H9 (cell line): ENCODE measurements around the gene ABT1. TPM values are rescaled to one million over a fixed set of nuclear protein-coding genes. Genes with fewer than 3 reads are reported as not detected.
"Not testable (repeated sequence)": the region's sequence is repeated elsewhere in the genome, so short reads cannot be mapped to it uniquely, and the experiment has no call there.

Source experiments
- DNase-seq: peaks from one replicate; pipeline ENCODE4 v3.0.0-alpha.2; 2017
- H2AFZ ChIP-seq: one replicate; pipeline ENCODE4 v1.6.1; 2013; ENCODE audit warnings: mild to moderate bottlenecking, low read length, control low read depth, moderate library complexity
- H2AK5ac ChIP-seq: 2 replicates; pipeline ENCODE4 v1.6.1; 2013; ENCODE audit warnings: low read length, control low read depth, mixed read lengths; ENCODE audit not compliant: insufficient read length
- H2BK120ac ChIP-seq: one replicate; pipeline ENCODE4 v1.6.1; 2013; ENCODE audit warnings: low read depth, mild to moderate bottlenecking, low read length, control low read depth, inconsistent platforms; ENCODE audit not compliant: poor library complexity, severe bottlenecking
- H2BK12ac ChIP-seq: 2 replicates; pipeline ENCODE4 v1.6.1; 2013; ENCODE audit warnings: low read length, control low read depth, mixed read lengths, low read depth; ENCODE audit not compliant: insufficient read length
- H2BK15ac ChIP-seq: 2 replicates; pipeline ENCODE4 v1.6.1; 2013; ENCODE audit warnings: low read depth, low read length, control low read depth
- H2BK20ac ChIP-seq: one replicate; pipeline ENCODE4 v1.6.1; 2013; ENCODE audit warnings: low read depth, mild to moderate bottlenecking, low read length, control low read depth, inconsistent platforms; ENCODE audit not compliant: poor library complexity, severe bottlenecking
- H2BK5ac ChIP-seq: 2 replicates; pipeline ENCODE4 v1.6.1; 2013; ENCODE audit warnings: low read length, control low read depth, mixed read lengths; ENCODE audit not compliant: insufficient read length
- H3K14ac ChIP-seq: 2 replicates; pipeline ENCODE4 v1.6.1; 2013; ENCODE audit warnings: low read length, control low read depth; ENCODE audit not compliant: insufficient read depth
- H3K18ac ChIP-seq: 2 replicates; pipeline ENCODE4 v1.6.1; 2013; ENCODE audit warnings: low read depth, mild to moderate bottlenecking, mixed read lengths, low read length, control low read depth; ENCODE audit not compliant: insufficient read length
- H3K23ac ChIP-seq: 2 replicates; pipeline ENCODE4 v1.6.1; 2013; ENCODE audit warnings: low read length, control low read depth, mixed read lengths, low read depth; ENCODE audit not compliant: insufficient read length
- H3K23me2 ChIP-seq: 2 replicates; pipeline ENCODE4 v1.6.1; 2013; ENCODE audit warnings: low read depth, mild to moderate bottlenecking, mixed read lengths, low read length, control low read depth; ENCODE audit not compliant: insufficient read length, poor library complexity, severe bottlenecking
- H3K27ac ChIP-seq: 2 replicates; pipeline ENCODE4 v1.5.1; 2013; ENCODE audit warnings: low read length, control low read depth, mixed read lengths, low read depth; ENCODE audit not compliant: insufficient read length
- H3K27me3 ChIP-seq: 2 replicates; pipeline ENCODE4 v1.6.1; 2013; ENCODE audit warnings: low read length, control low read depth, inconsistent platforms; ENCODE audit not compliant: insufficient read depth
- H3K4ac ChIP-seq: 2 replicates; pipeline ENCODE4 v1.6.1; 2013; ENCODE audit warnings: low read depth, mild to moderate bottlenecking, control low read depth, inconsistent platforms, low read length, moderate library complexity
- H3K4me1 ChIP-seq: 2 replicates; pipeline ENCODE4 v1.6.1; 2013; ENCODE audit warnings: low read length, control low read depth, inconsistent platforms; ENCODE audit not compliant: insufficient read depth
- H3K4me2 ChIP-seq: 2 replicates; pipeline ENCODE4 v1.6.1; 2013; ENCODE audit warnings: low read length, control low read depth, mixed read lengths; ENCODE audit not compliant: insufficient read length, insufficient read depth
- H3K56ac ChIP-seq: 2 replicates; pipeline ENCODE4 v1.6.1; 2013; ENCODE audit warnings: low read depth, mild to moderate bottlenecking, mixed read lengths, low read length, control low read depth; ENCODE audit not compliant: insufficient read length
- H3K79me1 ChIP-seq: 2 replicates; pipeline ENCODE4 v1.6.1; 2013; ENCODE audit warnings: low read depth, mild to moderate bottlenecking, moderate library complexity, low read length, control low read depth, inconsistent platforms; ENCODE audit not compliant: insufficient read depth, poor library complexity, severe bottlenecking
- H3K79me2 ChIP-seq: 2 replicates; pipeline ENCODE4 v1.6.1; 2013; ENCODE audit warnings: low read length, control low read depth, inconsistent platforms; ENCODE audit not compliant: insufficient read depth
- H3K9ac ChIP-seq: 2 replicates; pipeline ENCODE4 v1.6.1; 2013; ENCODE audit warnings: low read length, control low read depth, mixed read lengths; ENCODE audit not compliant: insufficient read length; ENCODE audit errors: extremely low read depth
- H3K9me3 ChIP-seq: one replicate; pipeline ENCODE4 v1.6.1; 2013; ENCODE audit warnings: low read depth, low read length, inconsistent platforms; ENCODE audit not compliant: control insufficient read depth
- H3T11ph ChIP-seq: one replicate; pipeline ENCODE4 v1.6.1; 2013; ENCODE audit warnings: mild to moderate bottlenecking, low read length, control low read depth, inconsistent platforms
- H4K20me1 ChIP-seq: one replicate; pipeline ENCODE4 v1.6.1; 2013; ENCODE audit not compliant: control insufficient read depth, insufficient read length, insufficient read depth
- H4K5ac ChIP-seq: 2 replicates; pipeline ENCODE4 v1.6.1; 2013; ENCODE audit warnings: low read depth, mild to moderate bottlenecking, mixed read lengths, low read length, control low read depth; ENCODE audit not compliant: insufficient read length
- H4K8ac ChIP-seq: replicated peaks from 2 replicates; pipeline ENCODE4 v1.6.1; 2013; ENCODE audit warnings: low read length, control low read depth, mixed read lengths, low read depth; ENCODE audit not compliant: insufficient read length
- H4K91ac ChIP-seq: 2 replicates; pipeline ENCODE4 v1.6.1; 2013; ENCODE audit warnings: low read depth, mild to moderate bottlenecking, moderate library complexity, mixed read lengths, low read length, control low read depth; ENCODE audit not compliant: insufficient read length
- H3K27ac Mint-ChIP-seq, 3 experiments: 2 replicates in 2 of 3; 3 replicates in 1 of 3; pipeline ENCODE4 v1.8.0; 2020 to 2021; ENCODE audit warnings: mixed read lengths in 3 of 3, mild to moderate bottlenecking in 1 of 3, moderate library complexity in 1 of 3
- H3K27me3 Mint-ChIP-seq: 2 replicates; pipeline ENCODE4 v1.8.0; 2021; ENCODE audit warnings: low read depth, mild to moderate bottlenecking, moderate library complexity, mixed read lengths
- H3K36me3 Mint-ChIP-seq, 3 experiments: 2 replicates in 2 of 3; 3 replicates in 1 of 3; pipeline ENCODE4 v1.8.0; 2020 to 2021; ENCODE audit warnings: low read depth in 3 of 3, mixed read lengths in 3 of 3; ENCODE audit not compliant: insufficient read depth in 1 of 3
- H3K4me1 Mint-ChIP-seq, 2 experiments: 2 replicates each; pipeline ENCODE4 v1.8.0; 2020; ENCODE audit warnings: mixed read lengths in 2 of 2
- H3K4me3 Mint-ChIP-seq, 2 experiments: 2 replicates in 1 of 2; 3 replicates in 1 of 2; pipeline ENCODE4 v1.8.0; 2020 to 2021; ENCODE audit warnings: mild to moderate bottlenecking in 2 of 2, mixed read lengths in 2 of 2, moderate library complexity in 1 of 2
- H3K9me3 Mint-ChIP-seq, 2 experiments: 2 replicates in 1 of 2; 3 replicates in 1 of 2; pipeline ENCODE4 v1.8.0; 2020; ENCODE audit warnings: mild to moderate bottlenecking in 2 of 2, mixed read lengths in 2 of 2, moderate library complexity in 1 of 2
- CTCF ChIP-seq: fragments of 200-600 bp; sonication (generic); conservative IDR thresholded peaks from 3 replicates; pipeline ENCODE4 v1.8.0; 2021; ENCODE audit warnings: antibody characterized with exemption, mild to moderate bottlenecking
- whole genome bisulfite sequencing: extraction: QIAGEN DNeasy Blood & Tissue Kit; methylation state at CpG from one replicate; pipeline ENCODE4 v1.1.7; 2013; ENCODE audit warnings: missing lambda C conversion rate, low lambda C conversion rate, mixed read lengths; ENCODE audit not compliant: insufficient read length; ENCODE audit errors: extremely low coverage; 5-methylcytosine and 5-hydroxymethylcytosine counted together
- long read RNA-seq: library from polyadenylated mRNA; unstranded; transcript quantifications from one replicate; pipeline ENCODE4 v2.0.0, GENCODE V29; 2020
- total RNA-seq: library from RNA; stranded (reverse); gene quantifications from 2 replicates; pipeline ENCODE4 v1.2.1, GENCODE V29; 2021

Gene ABT1
- total RNA-seq = 26.4 and 27.3 TPM in 2 replicates
- long read RNA-seq, transcript ABT1-201 (3 exons, 2,949 nt) = major isoform, 415 of 418 reads
- long read RNA-seq, partial matches to known transcripts = 1 of 418 reads
- long read RNA-seq, other reads (novel, unspliced or antisense) = 2 of 418 reads

- Histone ChIP-seq H2AK5ac (no peak within 1 kb of the TSS), H3K9me3 (no peaks in the 10 kb centered on the region), H2AFZ (peak within 1 kb of the TSS; percentile 74), H4K91ac (no peak within 1 kb of the TSS), H3K79me2 (peaks cover 3% of the 10 kb centered on the region; the same call in 1 of the 2 replicates), H3K79me1 (peaks cover 5% of the 10 kb centered on the region), H2BK12ac (no peak within 1 kb of the TSS), H3K18ac (peak within 1 kb of the TSS; percentile 44), H4K8ac (no peak within 1 kb of the TSS), H2BK20ac (no peak within 1 kb of the TSS), H3T11ph (no peak within 1 kb of the TSS), H4K20me1 (no peaks in the 10 kb centered on the region), H3K23ac (no peak within 1 kb of the TSS), H3K56ac (no peak within 1 kb of the TSS), H2BK5ac (no peak within 1 kb of the TSS), H3K4me1 (no peaks in the 10 kb centered on the region; the same call in 1 of the 2 replicates), H4K5ac (no peak within 1 kb of the TSS), H3K4ac (no peak within 1 kb of the TSS), H3K23me2 (peaks cover 21% of the 10 kb centered on the region), H3K27ac (no peak within 1 kb of the TSS), H2BK15ac (no peak within 1 kb of the TSS), H3K9ac (peak within 1 kb of the TSS; percentile 89), H3K27me3 (no peaks in the 10 kb centered on the region), H2BK120ac (no peak within 1 kb of the TSS), H3K14ac (peak within 1 kb of the TSS; percentile 46; the same call in 1 of the 2 replicates), H3K4me2 (peak within 1 kb of the TSS; percentile 99)
- peaks cover 5% of the 10 kb centered on the region; the same call in 1 of the 2 replicates for H3K27me3 Mint-ChIP-seq
- H3K4me3 Mint-ChIP-seq = no peak within 1 kb of the TSS
- peaks cover 9 to 11% of the 10 kb centered on the region in 2 experiments for H3K4me1 Mint-ChIP-seq
- TF ChIP-seq CTCF = no peak
- no peaks in the 10 kb centered on the region for H3K9me3 Mint-ChIP-seq
- DNase-seq = peak; percentile 98
- no CpG with 5 or more reads among the region's 51 CpGs for whole genome bisulfite sequencing
- peaks cover 5 to 18% (median 14%) of the 10 kb centered on the region in 3 experiments; a peak in 6 of 7 replicates for H3K36me3 Mint-ChIP-seq
- peak within 1 kb of the TSS in 1 of 3 experiments; percentile 14; a peak in 1 of 7 replicates for H3K27ac Mint-ChIP-seq
Observed at GRCh38 chr6:26596579-26597388, at the start of gene ABT1. TSS of gene ABT1 (plus strand) at chr6:26596953. CDS start at chr6:26596983, 30 bp downstream.

GRCh38 chr6:26547363-26547762 is 49.4 kb upstream of the ABT1 start:
- peaks cover 8 to 12% of the 10 kb centered on the region in 2 experiments for H3K4me1 Mint-ChIP-seq
- H3K9ac ChIP-seq, H3K23me2 ChIP-seq, H3T11ph ChIP-seq, H4K5ac ChIP-seq, H3K79me1 ChIP-seq, H4K8ac ChIP-seq, H3K18ac ChIP-seq, H3K4me2 ChIP-seq, H2BK12ac ChIP-seq, H3K4me1 ChIP-seq, H3K4ac ChIP-seq, H3K27me3 ChIP-seq, H2BK15ac ChIP-seq, H3K9me3 Mint-ChIP-seq, H3K9me3 ChIP-seq, H3K27ac ChIP-seq, H2BK120ac ChIP-seq, H3K27ac Mint-ChIP-seq, DNase-seq, H3K79me2 ChIP-seq, H4K20me1 ChIP-seq, H3K23ac ChIP-seq, H3K27me3 Mint-ChIP-seq, H2AFZ ChIP-seq, H3K14ac ChIP-seq, H4K91ac ChIP-seq, H2BK5ac ChIP-seq, H2BK20ac ChIP-seq, H2AK5ac ChIP-seq, H3K56ac ChIP-seq, H3K4me3 Mint-ChIP-seq: not testable (repeated sequence)
- peaks cover 2 to 35% (median 32%) of the 10 kb centered on the region in 3 experiments; a peak in 6 of 7 replicates for H3K36me3 Mint-ChIP-seq
- WGBS = no CpG with 5 or more reads among the region's 18 CpGs
